Fibroblast of peridontal ligament (primary cell): ENCODE data around the gene SORCS3.

Experiments
- DNase-seq: peaks from one replicate; pipeline ENCODE4 v3.0.0-alpha.2; 2010; ENCODE audit errors: extremely low read depth

SORCS3 gene

DNA sequence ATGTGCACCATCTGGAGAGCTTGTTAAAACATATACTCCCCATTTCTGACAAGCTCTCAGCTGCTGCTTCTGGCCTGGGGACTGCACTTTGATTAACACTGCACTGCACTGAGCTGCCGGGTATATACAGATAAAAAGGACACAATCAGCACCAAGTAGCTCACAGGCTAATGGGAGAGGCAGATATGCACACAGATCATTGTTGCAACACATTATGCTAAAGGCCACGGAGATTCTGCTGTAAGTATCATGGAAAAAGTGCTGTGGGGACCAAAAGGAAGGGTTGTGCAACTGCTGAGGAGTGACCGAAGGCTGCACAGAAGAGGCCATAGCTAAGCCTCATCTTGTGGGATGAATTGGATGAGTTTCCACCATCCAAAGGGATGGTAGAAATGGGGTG lies 455.2 kb downstream of the SORCS3 start:
- DNase-seq, result no peak

- no peak for DNase-seq
Observed at GRCh38 chr10:105102977-105103376, 461.9 kb downstream of the SORCS3 start.

DNA sequence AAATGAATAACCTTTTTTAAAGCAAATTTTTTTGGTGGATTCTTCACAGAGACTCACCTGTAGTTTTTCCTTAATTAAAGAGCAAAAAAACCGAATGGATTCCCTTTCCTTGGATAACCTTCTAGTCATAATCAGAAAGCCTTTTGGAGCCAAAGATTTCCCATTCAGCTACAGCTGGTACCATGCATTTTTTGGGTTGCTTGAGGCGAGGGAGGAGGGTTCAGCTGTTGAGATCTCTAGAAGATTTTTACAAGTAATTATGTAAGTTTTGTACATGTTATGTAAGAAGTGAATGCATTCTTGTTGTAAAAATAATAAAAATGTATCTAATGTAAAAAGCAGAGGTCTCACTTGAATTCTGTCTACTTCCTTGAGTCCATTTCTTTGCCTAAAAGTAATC lies 463.2 kb downstream of the SORCS3 start:
- no peak for DNase-seq

DNA sequence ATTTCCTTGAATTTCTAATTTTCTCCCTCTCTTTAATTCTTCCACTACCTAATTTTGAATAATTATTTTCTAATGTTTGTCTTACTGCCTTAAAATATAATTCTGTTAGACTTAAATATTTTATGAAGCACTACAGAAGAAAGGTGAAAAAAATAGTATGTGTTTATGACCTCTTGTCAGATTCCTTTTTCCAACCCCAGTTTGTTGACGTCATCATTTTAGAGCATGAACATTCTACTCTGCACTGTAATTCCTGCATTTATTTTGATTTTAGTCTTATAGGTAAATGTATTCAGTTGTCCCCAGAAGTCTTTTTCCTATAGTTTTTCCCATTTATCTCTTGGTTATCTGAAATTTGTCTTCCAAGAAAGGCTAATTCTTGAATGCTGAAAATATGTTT lies 468.1 kb downstream of the SORCS3 start:
- DNase-seq, result no peak

DNA sequence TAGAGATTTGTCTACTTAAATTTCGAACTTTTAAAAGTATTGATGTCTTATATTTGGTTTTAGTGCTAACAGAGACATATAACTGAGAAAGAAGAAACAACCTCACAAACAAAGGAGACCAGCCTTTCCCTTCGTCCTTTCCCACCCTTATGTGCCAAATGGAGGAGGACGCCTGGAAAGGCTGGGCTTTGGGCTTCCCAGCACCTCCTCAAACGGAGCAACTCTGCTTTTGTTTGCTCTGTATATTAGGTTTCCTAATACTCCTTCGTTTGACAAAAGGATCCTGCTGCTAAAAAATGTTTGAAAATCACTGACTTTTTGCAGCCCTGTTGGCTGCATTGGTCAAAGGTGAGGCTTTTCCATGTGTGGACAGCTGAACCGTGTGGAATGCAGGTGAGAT lies 471.8 kb downstream of the SORCS3 start:
- no peak for DNase-seq

- DNase-seq, result no peak
Observed at GRCh38 chr10:105113666-105114065, 472.6 kb downstream of the SORCS3 start.

GRCh38 chr10:105121743-105122142 lies 480.7 kb downstream of the SORCS3 start:
- DNase-seq, result no peak

DNA sequence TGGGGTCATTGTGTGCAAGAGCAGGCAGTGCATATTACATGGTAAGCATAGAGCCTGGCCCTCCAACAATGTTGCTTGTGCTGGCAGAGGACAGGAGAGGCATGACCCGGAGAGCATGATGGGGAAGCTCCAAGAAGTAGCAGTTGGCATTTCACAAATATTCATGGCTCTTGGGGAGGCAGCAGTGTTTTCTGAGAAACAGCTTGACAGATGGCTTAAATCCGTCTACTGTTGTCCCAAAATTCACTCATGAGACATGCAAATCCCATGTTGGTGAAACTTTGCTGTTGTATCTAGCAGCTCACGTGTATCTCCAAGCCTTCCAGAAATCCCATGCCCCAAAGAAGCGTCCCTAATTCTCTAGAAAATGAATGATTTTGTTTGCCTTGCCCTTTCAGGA lies 487.0 kb downstream of the SORCS3 start:
- no peak for DNase-seq

DNA sequence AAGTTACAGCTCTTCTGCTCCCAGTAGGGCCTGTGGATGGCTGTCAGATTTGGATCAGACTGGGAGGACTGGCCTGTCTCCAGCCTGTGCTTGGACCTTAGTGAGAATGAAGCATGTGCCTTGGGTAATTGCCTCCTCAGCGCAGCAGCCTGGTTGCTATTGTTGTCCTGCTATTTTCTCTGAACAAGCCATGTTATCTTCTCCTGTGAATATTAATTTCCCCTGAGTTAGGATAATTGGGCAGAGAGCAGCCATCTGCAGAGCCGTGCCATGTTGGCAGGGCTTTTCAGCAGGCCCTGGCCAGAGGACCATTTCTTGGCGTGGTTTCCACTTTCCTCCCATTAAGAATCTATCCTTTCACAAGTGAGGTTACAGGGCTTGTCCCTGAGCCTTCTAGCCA lies 497.3 kb downstream of the SORCS3 start:
- no peak for DNase-seq

GRCh38 chr10:105139363-105139896 lies 498.3 kb downstream of the SORCS3 start:
- DNase-seq, result no peak

DNA sequence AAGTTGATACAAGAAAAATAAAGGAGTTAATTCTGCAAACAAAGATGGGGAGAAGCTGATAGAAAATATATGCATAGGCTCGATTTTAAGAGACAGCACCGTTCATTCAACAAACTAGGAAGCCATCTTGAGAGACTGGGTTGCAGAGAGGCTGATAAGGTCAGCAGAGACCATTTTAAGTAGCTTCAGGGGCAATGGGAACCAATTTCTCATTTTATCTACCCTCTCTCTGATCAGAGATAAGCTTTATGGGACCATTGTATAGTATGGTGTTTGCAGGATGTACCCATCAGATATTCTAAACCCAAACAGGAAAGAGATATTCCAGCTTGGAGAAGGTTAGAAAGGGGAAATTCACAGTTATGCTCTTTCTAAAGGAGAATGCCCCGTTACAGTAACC lies 499.5 kb downstream of the SORCS3 start:
- DNase-seq, result no peak

DNA sequence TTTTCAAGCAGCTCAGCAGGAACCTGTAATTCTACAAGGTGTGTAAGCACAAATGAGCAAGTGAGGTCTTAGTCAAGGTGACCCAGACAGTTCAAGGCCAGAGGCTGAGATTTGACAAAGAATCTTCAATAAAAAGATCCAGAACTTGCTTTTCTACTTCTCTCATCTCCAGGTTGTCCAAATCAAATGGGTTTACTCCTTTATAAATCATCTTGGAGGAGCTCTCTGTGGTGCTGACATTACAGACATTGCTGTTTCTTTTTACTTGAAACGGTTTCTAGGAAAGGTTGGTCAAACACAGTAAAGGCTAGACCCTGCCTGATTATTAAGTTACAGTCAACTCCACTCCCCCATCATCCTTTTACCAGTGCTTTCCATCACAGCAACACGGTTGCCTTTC lies 504.6 kb downstream of the SORCS3 start:
- DNase-seq, result no peak

GRCh38 chr10:105146436-105146835 lies 505.3 kb downstream of the SORCS3 start:
- DNase-seq, result no peak

DNA sequence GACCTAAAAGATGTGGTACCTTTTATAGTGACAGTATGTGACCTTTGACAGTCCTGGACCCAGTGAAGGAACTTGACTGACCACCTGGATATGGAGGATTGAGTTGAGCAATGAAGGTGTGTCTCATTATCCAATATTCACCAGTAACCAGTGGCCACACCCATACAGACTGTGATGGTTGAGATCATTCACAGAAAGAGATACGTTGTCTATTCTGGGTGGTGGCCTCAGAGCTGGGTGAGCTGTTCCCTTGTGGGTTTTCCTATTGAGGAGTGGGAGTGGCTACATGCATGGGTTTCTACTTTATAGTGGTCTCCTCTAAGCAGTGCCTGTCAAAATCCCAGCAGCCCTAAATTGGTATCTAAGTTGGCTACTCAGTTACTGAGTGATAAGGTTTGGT lies 507.4 kb downstream of the SORCS3 start:
- DNase-seq, result no peak

DNA sequence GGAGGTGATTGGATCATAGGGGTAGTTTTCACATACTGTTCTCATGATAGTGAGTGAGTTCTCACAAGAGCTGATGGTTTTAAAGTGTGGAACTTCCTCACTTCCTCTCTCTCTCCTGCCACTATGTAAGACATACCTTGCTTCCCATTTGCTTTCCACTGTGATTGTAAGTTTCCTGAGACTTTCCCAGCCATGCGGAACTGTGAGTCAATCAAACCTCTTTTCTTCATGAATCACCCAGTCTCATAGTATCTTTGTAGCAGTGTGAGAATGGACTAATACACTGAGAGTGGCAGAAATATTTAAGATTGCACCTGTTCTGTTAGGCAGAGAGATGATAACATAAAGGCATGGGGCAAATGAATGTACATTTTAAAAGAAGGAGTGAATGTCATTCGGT lies 507.8 kb downstream of the SORCS3 start:
- no peak for DNase-seq

- no peak for DNase-seq
Observed at GRCh38 chr10:105149371-105149891, 508.3 kb downstream of the SORCS3 start.

DNA sequence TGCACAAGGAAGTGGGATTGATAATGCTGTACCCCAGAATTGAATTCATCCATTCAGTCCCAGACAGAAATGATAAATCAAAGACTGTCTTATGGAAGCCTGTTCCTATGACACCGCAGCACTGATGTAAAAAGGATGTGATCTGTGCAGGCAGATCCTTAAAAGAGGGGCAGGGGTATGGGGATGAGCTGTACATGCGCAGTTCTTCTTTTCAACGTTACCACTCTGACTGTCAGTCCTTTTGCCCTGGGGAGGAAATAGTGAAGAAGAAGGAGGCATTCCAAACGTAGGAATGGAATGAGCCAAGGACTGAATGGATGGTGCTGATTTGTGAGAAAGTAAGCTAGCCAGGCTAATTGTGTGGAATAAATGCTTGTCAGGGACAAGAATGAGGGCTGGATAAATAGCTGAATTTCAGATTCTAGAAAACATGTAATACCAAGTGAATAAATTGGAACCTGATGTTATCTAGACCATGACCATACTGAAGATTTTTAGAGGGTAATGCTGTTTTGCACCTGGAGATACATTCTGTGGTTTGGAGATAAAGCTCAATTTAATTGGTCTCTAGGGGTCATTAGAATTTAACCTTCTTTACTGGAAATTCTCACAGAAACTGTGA lies 509.3 kb downstream of the SORCS3 start:
- no peak for DNase-seq

DNA sequence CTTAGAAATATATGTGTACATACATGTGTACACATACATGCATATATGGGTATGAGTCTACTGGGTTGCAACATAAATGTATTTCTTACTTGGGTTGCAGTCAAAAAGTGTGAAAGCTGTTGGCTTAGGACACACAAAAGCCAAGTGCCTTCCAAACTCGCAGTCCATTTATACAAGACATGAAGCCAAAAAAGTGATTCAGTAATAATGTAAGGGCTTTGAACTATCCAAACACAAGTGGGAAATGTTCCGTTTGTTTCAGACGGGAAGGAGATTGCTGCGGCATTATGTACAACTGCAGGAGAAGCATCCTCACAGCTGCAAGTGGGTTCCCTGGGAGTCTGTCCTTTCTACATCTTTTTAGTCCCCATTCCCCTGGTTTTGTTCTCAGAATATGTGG lies 513.6 kb downstream of the SORCS3 start:
- DNase-seq, result no peak

- DNase-seq, result no peak
Observed at GRCh38 chr10:105159268-105159667, 518.2 kb downstream of the SORCS3 start.

DNA sequence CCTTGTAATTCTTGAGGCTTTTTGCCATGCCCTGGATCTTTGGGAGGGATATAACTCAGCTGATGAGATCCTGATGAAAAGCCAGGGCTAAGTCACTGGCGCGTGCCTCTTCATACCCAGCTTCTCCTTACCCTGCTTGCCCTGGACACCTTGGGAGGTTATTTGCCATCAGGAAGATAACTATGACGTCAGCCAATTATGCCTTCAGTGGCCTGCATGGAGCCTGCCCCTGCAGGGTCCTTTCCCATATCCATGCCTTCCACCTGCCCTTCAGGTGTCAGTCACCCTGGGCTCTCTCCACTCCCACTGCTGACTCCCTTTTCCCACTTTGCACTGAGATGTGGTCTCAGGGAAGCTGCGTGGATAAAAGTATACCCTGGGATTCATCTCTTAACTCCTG lies 520.1 kb downstream of the SORCS3 start:
- no peak for DNase-seq

- DNase-seq, result no peak
Observed at GRCh38 chr10:105161767-105162166, 520.7 kb downstream of the SORCS3 start.

DNA sequence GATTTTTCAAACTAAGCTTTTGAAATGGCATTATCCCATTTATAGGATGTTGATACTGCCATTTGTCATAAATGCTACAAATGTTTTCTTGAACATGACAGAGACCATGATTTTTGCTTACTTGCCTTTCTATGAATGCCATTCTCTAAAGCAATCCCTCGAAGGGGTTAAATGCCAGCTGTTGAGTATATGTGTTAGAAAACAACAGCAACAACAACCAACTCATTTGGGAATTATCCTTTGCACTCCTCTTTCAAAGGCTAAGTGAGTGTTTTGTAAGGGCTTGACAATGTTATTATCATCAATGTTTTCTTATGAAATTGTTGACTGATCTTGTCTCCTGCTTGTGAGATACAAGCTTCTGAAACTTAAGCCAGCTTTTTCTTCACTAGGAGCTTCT lies 529.4 kb downstream of the SORCS3 start:
- no peak for DNase-seq

- no peak for DNase-seq
Observed at GRCh38 chr10:105171945-105172344, 530.9 kb downstream of the SORCS3 start.

DNA sequence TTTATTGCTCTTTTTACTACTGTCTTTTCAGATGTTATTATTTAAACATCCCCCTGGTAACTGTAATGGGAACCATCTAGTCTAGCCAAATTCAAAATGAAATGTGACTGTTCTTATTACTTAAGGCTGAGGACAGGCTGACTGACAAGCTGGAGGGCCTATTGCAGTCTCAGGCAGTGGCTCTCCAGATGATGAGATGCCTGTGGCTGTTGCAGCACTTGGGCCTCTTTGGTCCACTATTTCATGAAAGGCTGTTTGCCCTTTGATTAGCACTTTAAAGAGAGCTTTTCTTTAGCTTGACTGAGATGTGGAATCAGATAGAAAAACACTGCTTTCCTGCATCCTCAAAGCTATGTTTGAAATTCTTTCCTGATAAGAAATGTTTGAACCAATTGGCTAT lies 540.5 kb downstream of the SORCS3 start:
- no peak for DNase-seq
